Stomach smooth muscle (tissue), 2 donors: Measurements from ENCODE around the gene TCF4.

ENCODE experiments used
- H3K27ac ChIP-seq: one replicate; pipeline ENCODE4 v1.7.0; 2013; ENCODE audit warnings: mild to moderate bottlenecking, low read length, inconsistent platforms
- H3K27me3 ChIP-seq, 2 donors: one replicate each; pipeline ENCODE4 v1.7.0; 2013; ENCODE audit warnings: low read length in 2 of 2; ENCODE audit not compliant: insufficient read depth in 2 of 2, control insufficient read depth in 1 of 2
- H3K36me3 ChIP-seq, 2 donors: one replicate each; pipeline ENCODE4 v1.7.0; 2013; ENCODE audit warnings: low read length in 2 of 2; ENCODE audit not compliant: control insufficient read depth in 2 of 2, insufficient read depth in 2 of 2
- H3K4me1 ChIP-seq: one replicate; pipeline ENCODE4 v1.7.0; 2013; ENCODE audit warnings: low read length; ENCODE audit not compliant: control insufficient read depth, insufficient read depth
- H3K4me3 ChIP-seq, 2 donors: one replicate each; pipeline ENCODE4 v1.7.0; 2013; ENCODE audit warnings: low read length in 2 of 2
- H3K9ac ChIP-seq, 2 donors: one replicate each; pipeline ENCODE4 v1.7.0; 2013; ENCODE audit warnings: low read length in 2 of 2, mild to moderate bottlenecking in 1 of 2
- H3K9me3 ChIP-seq, 2 donors: one replicate each; pipeline ENCODE4 v1.7.0; 2013; ENCODE audit warnings: low read length in 2 of 2; ENCODE audit not compliant: control insufficient read depth in 2 of 2
- donor health status: healthy.
- donor health status: Pancreatic carcinoma.

Gene TCF4

GRCh38 chr18:55320424-55321264 lies 267.3 kb downstream of the TCF4 start:
- no peaks in the 10 kb centered on the region for H3K27me3 ChIP-seq
- H3K36me3 ChIP-seq = no peaks in the 10 kb centered on the region
- no peaks in the 10 kb centered on the region for H3K9me3 ChIP-seq
- H3K4me3 ChIP-seq = peak overlapping the region; percentile 81 to 94
- H3K27ac ChIP-seq = peak overlapping the region; percentile 72
- no peaks in the 10 kb centered on the region for H3K4me1 ChIP-seq
- H3K9ac ChIP-seq = peak overlapping the region; percentile 79 to 83

GRCh38 chr18:55319459-55320193 lies 268.4 kb downstream of the TCF4 start:
- H3K9me3 ChIP-seq = no peaks in the 10 kb centered on the region
- H3K4me3 ChIP-seq = peak overlapping the region; percentile 81 to 94
- no peaks in the 10 kb centered on the region for H3K4me1 ChIP-seq
- no peaks in the 10 kb centered on the region for H3K27me3 ChIP-seq
- H3K36me3 ChIP-seq = no peaks in the 10 kb centered on the region
- H3K27ac ChIP-seq = peak overlapping the region; percentile 12
- peak overlapping the region in 1 of 2 donors; percentile 83 for H3K9ac ChIP-seq

- peak overlapping the region; percentile 12 for H3K27ac ChIP-seq
- no peaks in the 10 kb centered on the region for H3K4me1 ChIP-seq
- peak overlapping the region; percentile 81 to 94 for H3K4me3 ChIP-seq
Observed at GRCh38 chr18:55318951-55319441, 269.0 kb downstream of the TCF4 start.

GRCh38 chr18:55317864-55318263 lies 270.1 kb downstream of the TCF4 start:
- H3K9ac ChIP-seq = no peak overlapping the region
- no peaks in the 10 kb centered on the region for H3K9me3 ChIP-seq
- H3K27ac ChIP-seq = no peak overlapping the region
- H3K27me3 ChIP-seq = no peaks in the 10 kb centered on the region
- H3K36me3 ChIP-seq = no peaks in the 10 kb centered on the region
- peak overlapping the region in 1 of 2 donors; percentile 30 for H3K4me3 ChIP-seq
- no peaks in the 10 kb centered on the region for H3K4me1 ChIP-seq

More at GRCh38 chr18:55318951-55319441, 269.0 kb downstream of the TCF4 start:
- Histone ChIP-seq H3K9ac (peak overlapping the region in 1 of 2 donors; percentile 83), H3K9me3 (no peaks in the 10 kb centered on the region), H3K36me3 (no peaks in the 10 kb centered on the region), H3K27me3 (no peaks in the 10 kb centered on the region)

GRCh38 chr18:55317324-55317723 lies 270.7 kb downstream of the TCF4 start:
- Histone ChIP-seq H3K9me3 (no peaks in the 10 kb centered on the region), H3K4me3 (no peak overlapping the region), H3K36me3 (no peaks in the 10 kb centered on the region), H3K27ac (no peak overlapping the region), H3K9ac (no peak overlapping the region), H3K4me1 (no peaks in the 10 kb centered on the region), H3K27me3 (no peaks in the 10 kb centered on the region)

GRCh38 chr18:55316486-55317184 lies 271.4 kb downstream of the TCF4 start:
- Histone ChIP-seq H3K4me3 (no peak overlapping the region), H3K9ac (no peak overlapping the region), H3K36me3 (no peaks in the 10 kb centered on the region), H3K9me3 (no peaks in the 10 kb centered on the region), H3K27me3 (no peaks in the 10 kb centered on the region), H3K4me1 (no peaks in the 10 kb centered on the region), H3K27ac (no peak overlapping the region)

GRCh38 chr18:55314615-55315237 lies 273.3 kb downstream of the TCF4 start:
- Histone ChIP-seq H3K9me3 (no peaks in the 10 kb centered on the region), H3K36me3 (no peaks in the 10 kb centered on the region), H3K4me3 (no peak overlapping the region), H3K9ac (no peak overlapping the region), H3K4me1 (no peaks in the 10 kb centered on the region), H3K27me3 (no peaks in the 10 kb centered on the region), H3K27ac (no peak overlapping the region)

GRCh38 chr18:55314031-55314430 lies 274.0 kb downstream of the TCF4 start:
- H3K4me1 ChIP-seq = no peaks in the 10 kb centered on the region
- no peaks in the 10 kb centered on the region for H3K27me3 ChIP-seq
- no peak overlapping the region for H3K4me3 ChIP-seq
- H3K9ac ChIP-seq = no peak overlapping the region
- no peaks in the 10 kb centered on the region for H3K36me3 ChIP-seq
- H3K27ac ChIP-seq = no peak overlapping the region
- no peaks in the 10 kb centered on the region for H3K9me3 ChIP-seq

- no peaks in the 10 kb centered on the region for H3K4me1 ChIP-seq
- H3K36me3 ChIP-seq = no peaks in the 10 kb centered on the region
- H3K9me3 ChIP-seq = no peaks in the 10 kb centered on the region
- no peaks in the 10 kb centered on the region for H3K27me3 ChIP-seq
- H3K9ac ChIP-seq = no peak overlapping the region
- no peak overlapping the region for H3K4me3 ChIP-seq
- no peak overlapping the region for H3K27ac ChIP-seq
Observed at GRCh38 chr18:55310863-55311262, 277.1 kb downstream of the TCF4 start.

GRCh38 chr18:55310044-55310676 lies 277.8 kb downstream of the TCF4 start:
- Histone ChIP-seq H3K9ac (no peak overlapping the region), H3K27me3 (no peaks in the 10 kb centered on the region), H3K36me3 (no peaks in the 10 kb centered on the region), H3K27ac (no peak overlapping the region), H3K4me1 (no peaks in the 10 kb centered on the region), H3K4me3 (no peak overlapping the region), H3K9me3 (no peaks in the 10 kb centered on the region)
